HepG2 (cell line): Measurements from ENCODE around the gene PCGF2. TPM values are rescaled to one million over a fixed set of nuclear protein-coding genes. Genes with fewer than 3 reads are reported as not detected.
A peak's percentile ranks its signal among the peaks of the same experiment; 100 is the strongest.

Experiments
- BRD4 ChIP-seq: sonication (generic); formaldehyde crosslinking; IDR thresholded peaks from 2 replicates; pipeline ENCODE4 v1.4.0; 2020; ENCODE audit warnings: missing genetic modification reagents
- DPF2 ChIP-seq: sonication (generic); formaldehyde crosslinking; IDR thresholded peaks from 2 replicates; pipeline ENCODE4 v1.4.0; 2020; ENCODE audit warnings: mild to moderate bottlenecking, low read depth, missing genetic modification reagents, borderline replicate concordance
- EHMT2 ChIP-seq: fragments of 200-600 bp; sonication (generic); IDR thresholded peaks from 2 replicates; pipeline ENCODE4 v1.7.0; 2017; ENCODE audit warnings: antibody characterized with exemption, low read depth, low read length, borderline replicate concordance
- FOXJ3 ChIP-seq: sonication (generic); formaldehyde crosslinking; IDR thresholded peaks from 2 replicates; pipeline ENCODE4 v1.4.0; 2020; ENCODE audit warnings: missing genetic modification reagents, mild to moderate bottlenecking, borderline replicate concordance
- GPN1 ChIP-seq: sonication (generic); formaldehyde crosslinking; IDR thresholded peaks from 2 replicates; pipeline ENCODE4 v1.5.1; 2020; ENCODE audit warnings: missing genetic modification reagents, borderline replicate concordance
- HNRNPK ChIP-seq: fragments of 200-400 bp; formaldehyde crosslinking; IDR thresholded peaks from 2 replicates; pipeline ENCODE4 v1.6.1; 2018; ENCODE audit warnings: low read length, low read depth, moderate library complexity, mild to moderate bottlenecking; ENCODE audit not compliant: poor library complexity, severe bottlenecking
- MTF1 ChIP-seq: sonication (generic); formaldehyde crosslinking; IDR thresholded peaks from 2 replicates; pipeline ENCODE4 v1.5.0; 2020; ENCODE audit warnings: missing genetic modification reagents
- POLR2A ChIP-seq, 2 experiments: IDR thresholded peaks; 2 replicates each; pipeline ENCODE4 v1.6.1; 2011; ENCODE audit warnings: low read depth in 2 of 2, low read length in 2 of 2, mild to moderate bottlenecking in 1 of 2, moderate library complexity in 1 of 2; ENCODE audit not compliant: insufficient read depth in 1 of 2
- PRMT3 ChIP-seq: sonication (generic); formaldehyde crosslinking; IDR thresholded peaks from 2 replicates; pipeline ENCODE4 v1.8.1; 2022; ENCODE audit warnings: low read depth, mild to moderate bottlenecking, moderate library complexity, missing genetic modification reagents, borderline replicate concordance
- RAD21 ChIP-seq: fragments of 450-650 bp; formaldehyde crosslinking; IDR thresholded peaks from 2 replicates; pipeline ENCODE4 v1.5.0; 2020; ENCODE audit warnings: mild to moderate bottlenecking
- REPIN1 ChIP-seq: sonication (generic); formaldehyde crosslinking; IDR thresholded peaks from 2 replicates; pipeline ENCODE4 v1.8.0; 2022; ENCODE audit warnings: missing genetic modification reagents, low read depth, mild to moderate bottlenecking, borderline replicate concordance
- SETDB1 ChIP-seq: sonication (generic); formaldehyde crosslinking; IDR thresholded peaks from 2 replicates; pipeline ENCODE4 v1.5.1; 2020; ENCODE audit warnings: missing genetic modification reagents, mild to moderate bottlenecking, borderline replicate concordance
- SIN3A ChIP-seq: IDR thresholded peaks from 2 replicates; pipeline ENCODE4 v1.6.1; 2011; ENCODE audit warnings: low read depth, mild to moderate bottlenecking, control low read depth, low read length, borderline replicate concordance
- SKI ChIP-seq: fragments of 450-650 bp; IDR thresholded peaks from one replicate; pipeline ENCODE4 v1.6.1; 2018; ENCODE audit warnings: mild to moderate bottlenecking; ENCODE audit not compliant: partially characterized antibody
- ZFP36L1 ChIP-seq: sonication (generic); formaldehyde crosslinking; IDR thresholded peaks from 2 replicates; pipeline ENCODE4 v1.8.0; 2022; ENCODE audit warnings: mild to moderate bottlenecking, missing genetic modification reagents, moderate library complexity
- ZNF251 ChIP-seq: sonication (generic); formaldehyde crosslinking; IDR thresholded peaks from 2 replicates; pipeline ENCODE4 v1.9.0; 2021; ENCODE audit warnings: mild to moderate bottlenecking, missing genetic modification reagents
- ZNF3 ChIP-seq: IDR thresholded peaks from 2 replicates; pipeline ENCODE4 v1.7.0; 2017; ENCODE audit warnings: inconsistent platforms
- ZNF335 ChIP-seq: sonication (generic); formaldehyde crosslinking; IDR thresholded peaks from 2 replicates; pipeline ENCODE4 v1.4.0; 2020; ENCODE audit warnings: missing genetic modification reagents
- ZNF430 ChIP-seq: sonication (generic); formaldehyde crosslinking; IDR thresholded peaks from 2 replicates; pipeline ENCODE4 v1.9.0; 2021; ENCODE audit warnings: mild to moderate bottlenecking, missing genetic modification reagents
- ZNF607 ChIP-seq: sonication (generic); formaldehyde crosslinking; IDR thresholded peaks from 2 replicates; pipeline ENCODE4 v1.5.1; 2020; ENCODE audit warnings: missing genetic modification reagents, mild to moderate bottlenecking, borderline replicate concordance
- ZNF720 ChIP-seq: sonication (generic); formaldehyde crosslinking; IDR thresholded peaks from 2 replicates; pipeline ENCODE4 v1.4.0; 2020; ENCODE audit warnings: missing genetic modification reagents
- ZSCAN12 ChIP-seq: sonication (generic); formaldehyde crosslinking; IDR thresholded peaks from 2 replicates; pipeline ENCODE4 v1.9.0; 2021; ENCODE audit warnings: mild to moderate bottlenecking, missing genetic modification reagents
- polyA plus RNA-seq, 8 experiments: library from polyadenylated mRNA; depleted of rRNA in 3 of 8; stranded (reverse) in 7 of 8; unstranded in 1 of 8; fragments of >200 nt; fragmentation: Illumina TruSeq in 4 of 8; extraction: Trizol in 4 of 8; gene quantifications; 2 replicates each; pipeline versions ENCODE4 v1.2.1 to v1.2.3, GENCODE V29; 2011 to 2016; ENCODE audit warnings: low read depth in 4 of 8, missing spikeins in 1 of 8, mixed read lengths in 1 of 8; ENCODE audit not compliant: insufficient read depth in 1 of 8
- total RNA-seq, 5 experiments: library from RNA; depleted of rRNA; stranded (reverse); fragments of >200 nt; fragmentation: Illumina TruSeq; extraction: Trizol; gene quantifications; 2 replicates each; pipeline ENCODE4 v1.2.3, GENCODE V29; 2016; ENCODE audit warnings: low read depth in 1 of 5
- TF ChIP-seq, protein P1 (sequence below): sonication (generic); formaldehyde crosslinking; IDR thresholded peaks from 2 replicates; pipeline ENCODE4 v1.4.0; 2020; ENCODE audit warnings: mild to moderate bottlenecking, missing genetic modification reagents
- TF ChIP-seq, protein P2 (sequence below): sonication (generic); formaldehyde crosslinking; IDR thresholded peaks from 2 replicates; pipeline ENCODE4 v1.8.0; 2023; ENCODE audit warnings: mild to moderate bottlenecking, missing genetic modification reagents
- TF ChIP-seq, protein P3 (sequence below): IDR thresholded peaks from 2 replicates; pipeline ENCODE4 v1.6.1; 2016; ENCODE audit warnings: mild to moderate bottlenecking, missing biosample characterization, missing genetic modification reagents

PCGF2 gene
- total and polyA plus RNA-seq, 2 of the 13 experiments (the other 11 are each of a cell fraction or from before 2014, with no cell fraction given): 11.6 to 29.4 TPM

DNA sequence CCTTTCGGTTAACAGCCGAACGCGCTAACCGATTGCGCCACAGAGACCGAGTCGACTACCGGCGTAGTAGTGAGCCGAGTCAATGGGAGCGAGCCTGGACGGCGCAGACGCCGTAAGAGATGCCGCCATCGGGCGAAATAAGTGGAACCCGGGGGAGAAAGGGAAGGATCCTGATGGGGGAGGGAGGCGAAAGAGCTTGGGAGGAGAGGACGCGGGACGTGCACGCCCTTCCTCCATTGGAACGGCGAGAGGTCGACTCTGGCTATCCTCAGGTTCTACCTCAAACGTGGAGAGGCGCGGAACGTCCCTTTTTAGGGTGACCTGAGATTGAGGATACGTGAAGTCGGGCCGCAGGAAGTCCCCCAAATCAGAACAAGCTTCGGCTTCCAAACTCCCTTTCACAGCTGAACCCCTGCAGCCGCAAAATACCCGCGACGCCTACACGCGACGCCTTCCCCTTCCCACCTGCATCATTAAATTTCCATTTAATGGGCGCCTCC, 3.7 kb upstream of the PCGF2 start (continued):
- TF ChIP-seq PRMT3 (CRISPR knock-in tag) (0 out of 2 replicates have a peak, but pooled peaks have one; percentile 72), MTF1 (CRISPR knock-in tag) (no peak), RAD21 (CRISPR knock-in tag) (no peak), GPN1 (CRISPR knock-in tag) (no peak), SKI (peak; percentile 38), ZNF607 (CRISPR knock-in tag) (peak; percentile 17; the same call in 1 of the 2 replicates), ZNF335 (CRISPR knock-in tag) (no peak), ZNF720 (CRISPR knock-in tag) (no peak), FOXJ3 (CRISPR knock-in tag) (no peak), POLR2A (IDR thresholded peaks at IDR 0.05; ENCODE audit: insufficient read depth in 1 of 2, low read depth in 2 of 2, low read length in 2 of 2) (peak in 1 of 2 experiments; percentile 45; a peak in 2 of 4 replicates), SIN3A (no peak), ZNF430 (0 out of 2 replicates have a peak, but pooled peaks have one; percentile 4), DPF2 (no peak), REPIN1 (CRISPR knock-in tag) (peak; percentile 80), BRD4 (peak; percentile 64), EHMT2 (no peak), ZNF251 (no peak), ZFP36L1 (CRISPR knock-in tag) (no peak), SETDB1 (no peak), ZSCAN12 (CRISPR knock-in tag) (no peak), ZNF3 (CRISPR knock-in tag) (no peak), HNRNPK (no peak)
- TF ChIP-seq, protein P1, sequence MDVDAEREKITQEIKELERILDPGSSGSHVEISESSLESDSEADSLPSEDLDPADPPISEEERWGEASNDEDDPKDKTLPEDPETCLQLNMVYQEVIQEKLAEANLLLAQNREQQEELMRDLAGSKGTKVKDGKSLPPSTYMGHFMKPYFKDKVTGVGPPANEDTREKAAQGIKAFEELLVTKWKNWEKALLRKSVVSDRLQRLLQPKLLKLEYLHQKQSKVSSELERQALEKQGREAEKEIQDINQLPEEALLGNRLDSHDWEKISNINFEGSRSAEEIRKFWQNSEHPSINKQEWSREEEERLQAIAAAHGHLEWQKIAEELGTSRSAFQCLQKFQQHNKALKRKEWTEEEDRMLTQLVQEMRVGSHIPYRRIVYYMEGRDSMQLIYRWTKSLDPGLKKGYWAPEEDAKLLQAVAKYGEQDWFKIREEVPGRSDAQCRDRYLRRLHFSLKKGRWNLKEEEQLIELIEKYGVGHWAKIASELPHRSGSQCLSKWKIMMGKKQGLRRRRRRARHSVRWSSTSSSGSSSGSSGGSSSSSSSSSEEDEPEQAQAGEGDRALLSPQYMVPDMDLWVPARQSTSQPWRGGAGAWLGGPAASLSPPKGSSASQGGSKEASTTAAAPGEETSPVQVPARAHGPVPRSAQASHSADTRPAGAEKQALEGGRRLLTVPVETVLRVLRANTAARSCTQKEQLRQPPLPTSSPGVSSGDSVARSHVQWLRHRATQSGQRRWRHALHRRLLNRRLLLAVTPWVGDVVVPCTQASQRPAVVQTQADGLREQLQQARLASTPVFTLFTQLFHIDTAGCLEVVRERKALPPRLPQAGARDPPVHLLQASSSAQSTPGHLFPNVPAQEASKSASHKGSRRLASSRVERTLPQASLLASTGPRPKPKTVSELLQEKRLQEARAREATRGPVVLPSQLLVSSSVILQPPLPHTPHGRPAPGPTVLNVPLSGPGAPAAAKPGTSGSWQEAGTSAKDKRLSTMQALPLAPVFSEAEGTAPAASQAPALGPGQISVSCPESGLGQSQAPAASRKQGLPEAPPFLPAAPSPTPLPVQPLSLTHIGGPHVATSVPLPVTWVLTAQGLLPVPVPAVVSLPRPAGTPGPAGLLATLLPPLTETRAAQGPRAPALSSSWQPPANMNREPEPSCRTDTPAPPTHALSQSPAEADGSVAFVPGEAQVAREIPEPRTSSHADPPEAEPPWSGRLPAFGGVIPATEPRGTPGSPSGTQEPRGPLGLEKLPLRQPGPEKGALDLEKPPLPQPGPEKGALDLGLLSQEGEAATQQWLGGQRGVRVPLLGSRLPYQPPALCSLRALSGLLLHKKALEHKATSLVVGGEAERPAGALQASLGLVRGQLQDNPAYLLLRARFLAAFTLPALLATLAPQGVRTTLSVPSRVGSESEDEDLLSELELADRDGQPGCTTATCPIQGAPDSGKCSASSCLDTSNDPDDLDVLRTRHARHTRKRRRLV: no peak
- TF ChIP-seq, protein P2, sequence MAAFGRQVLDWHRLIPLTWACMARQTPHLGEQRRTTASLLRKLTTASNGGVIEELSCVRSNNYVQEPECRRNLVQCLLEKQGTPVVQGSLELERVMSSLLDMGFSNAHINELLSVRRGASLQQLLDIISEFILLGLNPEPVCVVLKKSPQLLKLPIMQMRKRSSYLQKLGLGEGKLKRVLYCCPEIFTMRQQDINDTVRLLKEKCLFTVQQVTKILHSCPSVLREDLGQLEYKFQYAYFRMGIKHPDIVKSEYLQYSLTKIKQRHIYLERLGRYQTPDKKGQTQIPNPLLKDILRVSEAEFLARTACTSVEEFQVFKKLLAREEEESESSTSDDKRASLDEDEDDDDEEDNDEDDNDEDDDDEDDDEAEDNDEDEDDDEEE: peak; percentile 95; the same call in 1 of the 2 replicates
- TF ChIP-seq, protein P3, sequence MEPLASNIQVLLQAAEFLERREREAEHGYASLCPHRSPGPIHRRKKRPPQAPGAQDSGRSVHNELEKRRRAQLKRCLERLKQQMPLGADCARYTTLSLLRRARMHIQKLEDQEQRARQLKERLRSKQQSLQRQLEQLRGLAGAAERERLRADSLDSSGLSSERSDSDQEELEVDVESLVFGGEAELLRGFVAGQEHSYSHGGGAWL (CRISPR knock-in tag): no peak
